HG02642 (cell line): ENCODE measurements around the gene KIAA1614.

ENCODE experiments used
- ATAC-seq: cut with Tn5 transposase; IDR thresholded peaks from one replicate; pipeline ENCODE4 v1.9.1; 2021; ENCODE audit warnings: mild to moderate bottlenecking; ENCODE audit not compliant: unreplicated experiment, poor library complexity

KIAA1614 gene, protein sequence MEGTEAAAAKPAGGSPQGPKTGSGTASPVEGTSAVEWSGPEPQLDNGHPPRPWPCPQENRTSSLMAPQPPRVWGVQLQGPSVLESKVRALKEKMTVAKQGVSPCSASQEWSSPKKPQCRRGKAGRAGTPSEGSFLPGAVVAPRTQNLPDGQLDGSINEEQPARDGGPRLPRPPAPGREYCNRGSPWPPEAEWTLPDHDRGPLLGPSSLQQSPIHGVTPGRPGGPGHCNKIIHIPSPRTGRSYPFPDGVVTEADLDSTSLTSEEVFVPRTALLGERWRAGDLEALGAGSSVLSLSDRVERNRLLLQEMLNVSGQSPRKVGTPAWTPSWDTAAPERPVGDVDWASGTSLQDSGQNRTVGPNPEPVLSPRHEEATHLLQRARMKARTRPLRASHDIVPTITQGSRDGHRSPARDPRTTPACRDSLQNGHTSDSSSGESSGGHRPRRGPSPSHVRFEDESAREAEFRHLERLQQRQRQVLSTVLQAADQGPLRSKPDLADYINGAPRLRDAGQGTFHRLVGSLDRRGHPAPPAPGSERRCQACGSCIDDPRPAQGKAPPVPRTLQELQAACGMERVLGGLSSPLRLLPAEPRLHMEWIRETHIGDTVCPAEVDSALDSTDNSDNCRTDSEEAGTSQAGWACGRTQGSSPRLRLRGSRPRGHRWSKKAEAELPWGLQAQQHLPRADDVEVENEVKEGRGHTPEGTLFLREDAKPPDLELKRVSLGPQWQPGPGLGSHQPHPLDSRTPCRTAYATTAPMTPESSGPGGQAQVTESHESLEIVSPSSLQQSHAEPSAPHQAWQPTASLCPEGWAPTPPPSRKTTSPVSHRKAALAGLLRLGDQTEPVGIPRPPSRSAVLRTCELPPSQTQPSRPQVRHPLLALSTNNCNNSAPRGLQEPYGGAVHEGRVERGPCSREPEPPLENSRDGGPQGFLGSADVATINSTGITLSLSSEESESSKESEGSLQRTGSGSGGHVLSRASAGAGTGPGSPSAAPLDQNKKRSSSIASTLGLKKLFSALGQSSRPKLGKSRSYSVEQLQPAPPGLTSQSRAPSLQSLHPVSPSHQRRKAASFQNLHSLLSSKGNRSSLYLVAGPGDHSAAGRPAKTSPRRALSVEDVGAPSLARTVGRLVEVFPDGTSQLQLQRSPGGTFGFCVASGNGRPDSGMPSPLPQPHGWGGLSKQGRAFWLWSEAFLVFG

DNA sequence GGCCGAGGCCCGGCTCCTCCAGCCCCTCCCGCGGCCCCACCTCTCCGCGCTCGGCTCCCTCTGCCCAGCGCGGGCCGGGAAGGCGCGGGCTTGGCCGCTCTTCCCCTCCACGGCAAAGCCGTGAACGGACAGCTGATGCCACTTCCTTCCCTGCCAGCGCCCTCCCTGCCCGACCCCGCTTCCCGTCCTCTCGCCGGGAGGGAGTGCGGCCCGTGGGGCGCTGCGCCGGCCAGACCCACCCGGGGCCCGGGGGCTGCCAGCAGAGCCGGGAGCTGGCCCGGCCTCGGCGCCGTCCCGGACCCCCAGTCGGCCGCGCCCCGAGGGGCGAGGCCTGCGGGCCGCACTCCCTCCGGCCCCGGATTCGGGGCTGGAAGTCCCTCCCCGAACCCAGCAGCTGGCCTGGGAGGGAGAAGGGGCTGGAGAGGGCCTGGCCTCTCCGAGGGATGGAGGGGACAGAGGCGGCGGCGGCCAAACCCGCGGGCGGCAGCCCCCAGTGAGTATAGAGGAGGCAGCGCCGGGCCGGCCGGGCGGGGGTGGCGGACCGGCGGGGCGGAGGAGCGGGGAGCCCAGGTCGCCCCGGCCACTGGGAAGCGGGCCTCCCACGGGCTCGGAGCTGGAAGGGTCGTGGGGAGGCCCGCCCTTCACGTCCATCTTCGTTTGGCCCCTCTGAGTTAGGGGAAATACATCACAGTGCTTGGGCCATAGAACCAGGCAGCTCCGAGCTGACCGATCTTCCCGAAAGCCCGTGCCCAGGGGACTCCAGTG, at the start of gene KIAA1614:
Gene KIAA1614 (plus strand): TSS at position 97 of the 765 bp plus-strand sequence. CDS start 347 bp downstream, at position 444.
- peak; percentile 33 for ATAC-seq

DNA sequence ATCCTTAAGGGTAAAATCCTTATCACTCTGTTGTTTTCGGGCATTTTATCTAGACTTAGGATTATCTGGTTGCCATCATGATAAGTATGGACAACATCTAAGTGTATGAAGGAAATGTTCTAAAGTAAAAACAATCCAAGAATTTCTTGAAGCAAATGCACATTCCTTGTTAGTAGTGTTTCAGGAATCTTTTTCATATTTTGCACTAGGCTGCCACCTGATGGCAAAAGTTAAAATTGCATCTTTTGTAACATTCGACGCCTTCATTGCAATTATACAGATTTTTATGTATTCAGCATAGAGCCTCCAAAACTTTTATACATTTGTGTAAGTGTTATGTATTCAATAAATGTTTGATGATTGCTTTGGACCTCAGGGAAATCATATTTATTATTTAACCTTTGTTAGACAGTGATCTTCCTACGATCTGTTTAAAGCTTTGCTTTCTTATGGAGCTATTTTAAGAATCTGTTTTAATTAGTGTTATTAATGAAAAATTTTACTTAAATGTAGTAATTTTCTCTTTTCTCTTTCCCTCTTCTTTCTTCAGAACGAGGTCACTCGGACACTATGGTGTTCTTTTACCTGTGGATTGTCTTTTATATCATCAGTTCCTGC, 49.4 kb upstream of the KIAA1614 start:
- no peak for ATAC-seq

DNA sequence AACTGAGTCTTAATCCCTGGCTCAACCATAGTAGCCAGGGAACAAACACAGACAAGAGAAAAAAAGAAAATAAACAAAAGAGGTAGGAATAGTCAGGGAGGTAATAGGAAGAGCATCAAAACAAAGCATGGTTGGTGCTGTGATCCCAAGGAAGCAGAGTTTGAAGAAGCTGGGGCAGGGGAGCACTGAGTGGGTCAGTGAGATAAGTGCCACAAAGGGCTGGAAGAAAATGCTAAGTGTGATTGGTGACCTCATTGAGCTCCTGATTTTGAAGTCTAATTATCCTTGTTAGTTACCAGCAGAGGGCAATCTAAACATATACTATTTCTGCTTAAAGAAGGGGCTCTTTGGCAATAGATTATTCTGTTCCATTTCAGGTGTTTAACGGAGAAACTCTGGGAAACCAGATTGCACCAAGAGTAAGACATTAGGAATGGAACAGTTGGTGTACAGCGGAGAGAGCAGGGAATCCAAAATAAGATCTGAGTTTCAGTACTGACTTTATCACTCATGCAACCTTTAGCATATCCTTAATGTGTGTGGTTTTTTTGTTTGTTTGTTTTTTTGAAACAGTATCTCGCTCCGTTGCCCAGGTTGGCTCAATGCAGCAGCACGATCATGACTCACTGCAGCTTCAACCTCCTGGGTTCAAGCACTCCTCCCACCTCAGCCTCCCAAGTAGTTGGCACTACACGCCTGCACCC, 30.7 kb upstream of the KIAA1614 start:
- peak; percentile 45 for ATAC-seq

DNA sequence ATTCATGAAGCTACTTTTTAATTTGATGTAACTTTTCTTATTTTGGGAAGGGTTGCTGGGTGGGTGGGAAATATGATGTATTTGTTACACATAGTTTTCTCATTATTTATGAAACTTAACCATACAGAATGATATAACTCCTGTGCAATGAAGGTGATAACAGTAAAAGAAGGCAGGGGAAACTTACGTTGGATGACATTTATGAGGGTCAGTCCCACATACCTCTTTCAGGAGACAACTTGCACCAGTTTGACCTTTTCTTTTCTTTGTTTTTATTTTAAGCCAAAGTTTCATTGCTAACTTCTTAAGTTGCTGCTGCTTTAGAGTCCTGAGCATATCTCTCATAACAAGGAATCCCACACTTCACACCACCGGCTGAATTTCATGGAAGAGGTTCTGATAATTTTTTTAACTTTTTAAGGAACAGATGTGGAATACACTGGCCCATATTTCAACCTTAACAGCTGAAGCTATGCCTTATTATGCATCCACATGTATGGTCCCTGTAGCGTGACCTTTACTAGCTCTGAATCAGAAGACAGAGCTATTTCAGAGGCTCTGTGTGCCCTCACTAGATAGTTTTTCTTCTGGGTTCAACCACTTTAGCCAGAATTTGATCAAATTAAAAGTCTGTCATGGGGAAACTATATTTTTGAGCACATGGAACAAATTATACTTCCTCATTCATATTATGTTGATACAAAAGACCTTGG, 28.0 kb upstream of the KIAA1614 start:
- ATAC-seq: no peak

DNA sequence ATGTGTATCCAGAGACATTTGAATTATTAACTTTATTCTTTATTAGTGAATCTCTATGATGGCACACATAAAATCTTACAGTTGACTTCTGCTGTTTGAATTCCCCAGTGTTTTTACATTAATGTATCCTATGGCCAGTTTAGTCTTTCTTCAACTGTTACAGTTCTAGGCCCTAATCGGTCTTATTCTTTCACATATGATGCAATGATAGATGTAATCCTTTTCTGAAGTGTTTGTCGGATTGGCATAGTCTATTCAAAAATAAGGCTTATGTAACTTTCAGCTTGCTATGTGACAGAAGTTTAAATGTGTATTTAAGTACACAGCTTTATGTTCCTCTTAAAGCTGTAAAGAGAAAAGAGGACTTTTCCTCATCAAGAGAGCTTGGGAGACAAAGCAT, 26.4 kb upstream of the KIAA1614 start:
- no peak for ATAC-seq

DNA sequence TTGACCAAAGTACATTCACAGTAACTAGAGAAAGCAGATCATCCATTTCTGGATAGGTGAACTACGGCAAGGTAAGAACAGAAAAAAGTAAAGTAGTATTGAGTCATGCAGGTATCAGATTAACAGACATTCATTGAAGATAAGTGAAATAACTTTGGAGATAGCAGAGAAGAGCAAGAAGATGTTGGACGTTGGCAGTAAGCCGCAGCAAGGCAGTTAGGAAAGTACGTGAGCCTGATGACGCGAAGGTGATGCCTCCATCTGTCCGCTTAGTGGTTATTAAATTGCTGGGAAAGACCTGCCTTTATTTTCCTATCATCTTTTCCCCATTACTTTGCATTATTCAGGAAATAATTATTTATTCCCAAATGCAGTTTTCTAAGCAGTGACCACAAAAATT, 24.9 kb upstream of the KIAA1614 start:
- no peak for ATAC-seq

DNA sequence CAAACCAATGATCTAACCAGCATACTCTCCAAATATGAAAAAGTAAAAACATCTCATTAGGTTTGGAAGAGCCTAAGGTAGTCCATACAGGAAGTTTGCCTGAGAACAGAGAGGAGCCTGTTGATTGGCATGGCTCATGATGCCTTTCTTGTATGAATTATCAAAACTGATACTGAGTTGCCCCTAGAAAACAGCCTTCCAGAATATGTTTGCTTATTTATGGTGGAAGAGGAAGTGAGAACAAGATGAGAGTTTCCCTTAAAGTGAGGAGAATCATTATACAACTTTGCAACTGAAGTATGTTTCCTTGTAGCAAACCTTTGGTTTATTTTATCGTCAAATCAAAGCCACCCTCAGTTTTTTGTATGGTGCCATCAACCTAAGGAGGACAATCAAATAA, 23.8 kb upstream of the KIAA1614 start:
- peak; percentile 84 for ATAC-seq

DNA sequence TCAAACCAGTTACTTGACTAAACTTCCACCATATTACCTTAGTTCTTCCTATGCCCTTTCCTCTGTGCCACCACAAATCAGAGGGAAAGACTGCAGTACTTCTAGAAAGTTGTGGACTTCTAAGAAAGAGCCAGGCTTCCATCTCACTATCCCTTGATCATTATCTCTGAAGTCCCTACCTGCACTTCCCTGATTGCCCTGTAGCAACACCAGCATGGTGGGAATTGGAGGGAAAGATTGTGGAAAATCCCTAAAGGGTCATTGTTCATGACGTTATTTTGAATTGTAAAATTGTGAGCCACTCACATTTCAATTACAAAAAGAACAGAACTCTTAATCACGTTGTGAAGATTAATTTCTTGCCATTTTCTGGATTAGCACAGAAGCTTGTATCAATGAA, 23.4 kb upstream of the KIAA1614 start:
- no peak for ATAC-seq

DNA sequence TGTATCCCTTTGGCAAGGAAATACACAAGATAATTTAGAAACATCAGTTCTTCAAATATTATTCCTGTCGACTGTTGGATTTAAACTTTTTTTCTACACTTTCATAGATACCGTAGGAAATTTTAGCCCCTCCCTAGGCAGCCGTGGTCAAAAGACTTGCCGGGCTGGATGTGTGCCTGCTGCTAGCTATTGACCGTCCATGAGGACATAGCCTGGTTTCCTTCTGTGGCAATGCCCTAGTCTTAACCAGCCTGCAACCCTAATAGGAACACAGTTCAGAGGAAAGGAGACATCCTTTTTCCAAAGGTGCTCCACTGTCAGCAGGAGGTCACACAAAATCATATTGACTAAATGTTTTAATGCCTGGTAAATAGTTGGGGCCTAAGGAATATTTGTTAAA, 20.4 kb upstream of the KIAA1614 start:
- no peak for ATAC-seq

DNA sequence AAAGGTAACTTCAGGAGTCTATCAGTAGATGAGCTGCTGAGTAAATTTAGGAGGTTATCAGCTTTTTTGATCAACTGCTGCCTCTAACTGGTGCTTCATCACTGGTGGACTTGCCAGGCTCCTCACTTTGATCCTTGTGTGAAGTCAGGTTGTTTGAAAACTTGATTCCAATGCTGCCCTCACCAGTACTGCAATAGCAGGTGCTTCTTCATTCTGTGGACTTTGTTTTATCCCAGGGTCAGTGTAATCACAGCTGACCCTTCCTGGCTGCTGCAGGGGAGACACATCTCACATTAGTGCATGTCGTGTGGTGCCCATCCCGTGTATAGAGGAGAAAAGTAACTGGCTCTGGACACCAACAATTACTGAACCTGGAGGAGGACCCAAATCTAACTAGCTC, 20.0 kb upstream of the KIAA1614 start:
- ATAC-seq: no peak

DNA sequence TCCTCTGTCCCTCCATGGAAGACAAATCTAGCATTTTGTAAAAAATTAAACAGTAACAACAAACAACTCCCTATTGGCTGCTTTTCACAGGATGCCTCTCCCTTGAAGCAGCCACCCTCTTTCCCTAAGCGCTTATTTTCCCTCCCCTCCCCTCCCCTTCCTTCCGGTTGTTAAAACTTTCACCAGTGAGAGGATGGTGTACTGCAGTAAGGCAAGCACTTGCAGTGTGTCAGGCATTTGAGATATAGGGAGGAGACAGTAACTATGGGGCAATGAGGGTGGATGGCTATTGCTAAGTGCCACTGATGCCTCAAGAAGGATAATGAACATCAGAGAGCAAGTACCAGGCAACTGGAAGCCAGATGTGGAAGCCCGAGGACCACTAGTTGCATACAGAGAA, 19.1 kb upstream of the KIAA1614 start:
- no peak for ATAC-seq

DNA sequence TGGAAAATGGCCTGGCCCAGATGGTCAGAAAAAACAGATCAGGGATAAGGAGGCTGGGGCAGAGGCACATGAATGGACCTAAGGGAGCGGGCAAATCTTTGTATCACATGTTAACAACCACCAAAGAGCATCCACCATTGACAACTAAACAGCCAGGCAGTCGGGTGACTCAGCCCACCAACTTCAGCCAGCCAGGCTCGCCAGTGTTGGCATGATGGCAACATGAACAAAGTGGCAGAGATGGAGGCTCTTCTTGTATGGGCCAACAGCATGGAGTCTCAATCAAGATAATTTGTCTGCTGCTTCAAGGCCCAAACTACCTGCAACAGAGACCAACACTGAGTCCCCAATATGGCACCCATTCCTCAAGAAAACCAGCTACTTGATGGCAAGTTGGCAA, 16.5 kb upstream of the KIAA1614 start:
- no peak for ATAC-seq

DNA sequence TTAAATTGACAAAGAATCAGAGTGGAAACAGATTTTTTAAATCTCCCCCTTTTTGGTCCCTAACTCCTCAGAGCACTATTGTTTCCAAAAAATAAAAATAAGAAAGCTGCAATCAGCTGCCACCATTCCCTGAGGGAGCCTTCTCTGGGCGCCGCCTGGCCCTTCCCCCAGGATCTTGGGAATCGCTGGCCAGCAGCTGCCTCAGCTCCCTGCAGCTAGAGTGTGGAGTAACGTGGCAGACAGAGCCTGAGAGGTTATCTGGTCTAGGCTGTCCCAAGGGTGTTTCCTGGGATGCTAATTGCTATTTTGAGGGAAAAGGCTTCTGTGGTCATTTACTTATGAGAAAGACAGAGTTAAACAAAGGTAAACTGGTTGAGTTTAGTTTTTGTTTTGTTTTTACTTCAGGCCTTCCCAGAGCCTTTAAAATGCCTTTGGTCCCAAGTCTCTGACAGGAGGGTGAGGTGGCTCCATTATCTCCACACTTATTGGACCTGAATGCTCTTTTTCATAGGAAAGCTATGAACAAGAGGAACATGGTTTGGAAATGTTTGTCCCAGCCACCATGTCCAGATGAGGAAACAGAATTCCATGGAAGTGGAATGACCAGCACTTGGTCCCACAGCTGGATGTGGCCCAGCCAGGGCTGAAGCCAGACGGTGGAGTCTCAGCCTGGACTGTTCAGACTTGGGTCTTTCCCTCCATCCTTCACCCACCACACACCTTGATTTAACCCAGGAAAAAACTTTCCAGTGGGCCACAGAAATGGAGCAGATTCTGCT, 14.1 kb upstream of the KIAA1614 start:
- no peak for ATAC-seq

DNA sequence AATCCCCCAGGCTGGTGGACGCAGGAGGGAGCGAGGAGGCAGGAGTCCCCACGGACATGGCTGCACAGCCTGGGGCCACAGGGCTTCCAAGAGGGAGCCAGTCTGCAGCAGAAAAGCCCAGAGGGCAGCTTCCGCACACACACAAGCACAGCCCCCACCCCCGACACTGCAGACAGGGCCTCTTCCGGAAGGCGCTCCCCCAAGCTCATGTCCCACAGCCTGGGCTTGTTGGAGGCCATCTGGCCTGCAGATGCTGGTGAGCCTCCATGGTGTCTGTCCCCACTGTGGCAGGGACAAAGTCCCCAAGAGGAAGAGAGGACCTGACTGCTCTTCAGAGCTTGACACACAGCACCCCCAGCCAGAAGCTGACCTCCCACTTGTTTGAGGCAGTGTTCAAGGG, 13.4 kb upstream of the KIAA1614 start:
- ATAC-seq: no peak

DNA sequence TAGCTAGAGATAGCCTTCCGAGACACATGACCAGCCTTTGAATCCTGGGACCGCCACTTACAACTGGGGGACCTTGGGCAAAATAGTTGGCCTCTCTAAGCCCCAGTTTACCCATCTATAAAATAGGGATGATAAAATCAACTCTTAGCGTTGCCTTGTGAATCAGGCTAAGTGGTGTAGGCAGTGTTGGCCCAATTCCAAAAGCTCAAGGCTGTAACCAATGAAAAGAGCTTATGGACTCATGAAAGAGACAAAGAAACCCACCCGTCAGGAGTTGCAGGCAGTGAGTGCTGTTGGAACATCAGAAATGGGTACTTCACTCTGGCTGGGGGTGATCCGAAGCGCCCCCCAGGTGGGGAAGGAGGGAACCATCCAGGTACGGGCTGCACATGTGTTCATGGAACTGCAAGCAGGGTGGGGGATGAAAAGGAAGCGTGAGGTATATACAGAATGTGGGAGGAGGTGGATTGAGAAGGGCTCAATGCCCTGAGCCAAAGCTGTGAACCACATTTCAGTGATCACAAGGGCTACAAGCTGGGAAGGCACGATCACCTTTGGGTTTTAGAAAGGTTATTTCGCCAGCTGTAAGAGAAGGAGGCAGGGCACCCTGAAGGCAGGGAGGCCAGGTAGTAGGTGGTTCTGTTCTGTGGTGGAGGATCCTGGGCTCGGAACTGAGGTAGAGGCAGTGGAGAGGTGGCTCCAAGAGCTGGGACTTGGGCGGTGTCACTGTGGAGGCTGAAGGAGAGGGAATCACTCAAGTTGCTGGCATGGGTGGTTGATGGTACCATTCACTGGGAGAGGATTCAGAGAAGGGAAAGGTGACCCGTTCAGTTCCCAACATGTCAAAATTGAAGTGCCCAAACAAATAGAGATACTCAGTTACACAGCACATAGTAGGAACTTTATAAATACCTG, 11.4 kb upstream of the KIAA1614 start:
- no peak for ATAC-seq

DNA sequence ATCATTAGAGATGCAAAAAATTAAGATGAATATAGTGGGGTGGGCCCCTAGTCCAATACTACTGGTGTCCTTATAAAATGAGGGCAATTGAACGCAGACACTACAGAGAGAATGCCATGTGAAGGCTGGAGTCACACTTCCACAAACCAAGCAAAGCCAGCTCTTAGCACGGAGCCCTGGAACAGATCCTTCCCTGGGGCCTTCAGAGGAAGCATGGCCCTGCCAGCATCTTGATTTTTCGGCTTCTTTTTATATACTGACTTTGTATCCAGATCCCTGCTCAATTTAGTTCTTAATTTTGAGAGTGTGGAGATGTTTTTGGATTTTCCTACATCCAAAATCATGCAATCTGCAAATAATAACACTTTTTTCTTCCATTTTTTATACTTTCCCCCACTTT, 10.2 kb upstream of the KIAA1614 start:
- no peak for ATAC-seq

DNA sequence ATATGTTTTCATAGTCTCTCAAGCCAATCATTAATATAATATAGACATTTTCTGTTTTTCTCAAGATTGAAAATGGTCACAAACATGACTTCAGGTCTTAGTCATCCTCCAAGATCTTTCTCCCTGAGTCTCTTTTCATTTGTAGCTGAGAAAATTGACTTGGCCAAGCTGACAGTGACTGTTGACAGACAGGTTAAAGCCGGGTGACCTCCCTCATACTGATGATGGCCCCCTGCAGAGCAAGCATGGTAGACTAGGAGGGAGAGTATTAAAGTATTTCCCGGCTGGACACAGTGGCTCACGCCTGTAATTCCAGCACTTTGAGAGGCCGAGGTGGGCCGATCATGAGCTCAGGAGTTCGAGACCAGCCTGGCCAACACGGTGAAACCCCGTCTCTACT, 6.8 kb upstream of the KIAA1614 start:
- no peak for ATAC-seq
